HepG2 (cell line): Measurements from ENCODE around the gene FDPS. TPM values are rescaled to one million over a fixed set of nuclear protein-coding genes. Genes with fewer than 3 reads are reported as not detected.

Experiments used
- FOSL1 ChIP-seq: sonication (generic); formaldehyde crosslinking; IDR thresholded peaks from 2 replicates; pipeline ENCODE4 v1.9.0; 2021; ENCODE audit warnings: missing genetic modification reagents, borderline replicate concordance
- FOXC1 ChIP-seq: sonication (generic); formaldehyde crosslinking; IDR thresholded peaks from 2 replicates; pipeline ENCODE4 v1.8.0; 2022; ENCODE audit warnings: mild to moderate bottlenecking, missing genetic modification reagents, borderline replicate concordance
- MTA1 ChIP-seq: sonication (generic); formaldehyde crosslinking; IDR thresholded peaks from 2 replicates; pipeline ENCODE4 v1.4.0; 2020; ENCODE audit warnings: missing genetic modification reagents, mild to moderate bottlenecking, borderline replicate concordance
- NKX3-1 ChIP-seq: sonication (generic); formaldehyde crosslinking; IDR thresholded peaks from 2 replicates; pipeline ENCODE4 v1.5.0; 2020; ENCODE audit warnings: missing genetic modification reagents
- PTBP1 ChIP-seq: fragments of 200-400 bp; formaldehyde crosslinking; IDR thresholded peaks from 2 replicates; pipeline ENCODE4 v1.6.1; 2018; ENCODE audit warnings: low read length, low read depth; ENCODE audit not compliant: poor library complexity, severe bottlenecking
- SRSF9 ChIP-seq: fragments of 200-400 bp; formaldehyde crosslinking; IDR thresholded peaks from 2 replicates; pipeline ENCODE4 v1.6.1; 2018; ENCODE audit warnings: borderline replicate concordance, mild to moderate bottlenecking, low read depth, low read length; ENCODE audit not compliant: insufficient read depth, poor library complexity, severe bottlenecking
- ZFP41 ChIP-seq: sonication (generic); formaldehyde crosslinking; IDR thresholded peaks from 2 replicates; pipeline ENCODE4 v1.4.0; 2020; ENCODE audit warnings: mild to moderate bottlenecking, missing genetic modification reagents, borderline replicate concordance
- ZFP82 ChIP-seq: sonication (generic); formaldehyde crosslinking; IDR thresholded peaks from 2 replicates; pipeline ENCODE4 v1.5.1; 2020; ENCODE audit warnings: mild to moderate bottlenecking, missing genetic modification reagents, borderline replicate concordance
- ZNF160 ChIP-seq: sonication (generic); formaldehyde crosslinking; IDR thresholded peaks from 2 replicates; pipeline ENCODE4 v1.8.0; 2022; ENCODE audit warnings: mild to moderate bottlenecking, inconsistent platforms, missing genetic modification reagents
- ZNF205 ChIP-seq: IDR thresholded peaks from 2 replicates; pipeline ENCODE4 v1.6.1; 2018; ENCODE audit warnings: missing biosample characterization, missing genetic modification reagents
- ZNF460 ChIP-seq: sonication (generic); formaldehyde crosslinking; IDR thresholded peaks from 2 replicates; pipeline ENCODE4 v1.5.1; 2020; ENCODE audit warnings: missing genetic modification reagents, mild to moderate bottlenecking, borderline replicate concordance
- ZNF670 ChIP-seq: sonication (generic); formaldehyde crosslinking; IDR thresholded peaks from 2 replicates; pipeline ENCODE4 v1.8.0; 2022; ENCODE audit warnings: mild to moderate bottlenecking, missing genetic modification reagents, borderline replicate concordance
- polyA plus RNA-seq, 8 experiments: library from polyadenylated mRNA; depleted of rRNA in 3 of 8; stranded (reverse) in 7 of 8; unstranded in 1 of 8; fragments of >200 nt; fragmentation: Illumina TruSeq in 4 of 8; extraction: Trizol in 4 of 8; gene quantifications; 2 replicates each; pipeline versions ENCODE4 v1.2.1 to v1.2.3, GENCODE V29; 2011 to 2016; ENCODE audit warnings: low read depth in 4 of 8, missing spikeins in 1 of 8, mixed read lengths in 1 of 8; ENCODE audit not compliant: insufficient read depth in 1 of 8
- total RNA-seq, 5 experiments: library from RNA; depleted of rRNA; stranded (reverse); fragments of >200 nt; fragmentation: Illumina TruSeq; extraction: Trizol; gene quantifications; 2 replicates each; pipeline ENCODE4 v1.2.3, GENCODE V29; 2016; ENCODE audit warnings: low read depth in 1 of 5
- TF ChIP-seq, protein P1 (sequence below), 2 experiments: sonication (generic) in 1 of 2; formaldehyde crosslinking in 1 of 2; IDR thresholded peaks; 2 replicates each; pipeline versions ENCODE4 v1.4.0 to v1.6.1; 2018 to 2020; ENCODE audit warnings: missing genetic modification reagents in 2 of 2, borderline replicate concordance in 1 of 2, low read depth in 1 of 2, mild to moderate bottlenecking in 1 of 2, missing biosample characterization in 1 of 2
- TF ChIP-seq, protein P2 (sequence below): sonication (generic); formaldehyde crosslinking; IDR thresholded peaks from 2 replicates; pipeline ENCODE4 v1.5.1; 2020; ENCODE audit warnings: mild to moderate bottlenecking, missing genetic modification reagents, moderate library complexity
- TF ChIP-seq, protein P3 (sequence below): sonication (generic); formaldehyde crosslinking; conservative IDR thresholded peaks from 2 replicates; pipeline ENCODE4 v1.8.1; 2023; ENCODE audit warnings: missing genetic modification reagents
- TF ChIP-seq, protein P4 (sequence below): sonication (generic); formaldehyde crosslinking; IDR thresholded peaks from 2 replicates; pipeline ENCODE4 v1.4.0; 2020; ENCODE audit warnings: missing genetic modification reagents
- TF ChIP-seq, protein P5 (sequence below): IDR thresholded peaks from 2 replicates; pipeline ENCODE4 v1.6.1; 2018; ENCODE audit warnings: missing genetic modification reagents, mild to moderate bottlenecking, missing compliant biosample characterization
- TF ChIP-seq, protein P6 (sequence below): sonication (generic); formaldehyde crosslinking; IDR thresholded peaks from 2 replicates; pipeline ENCODE4 v1.4.0; 2020; ENCODE audit warnings: missing genetic modification reagents, low read depth, mild to moderate bottlenecking, borderline replicate concordance

Gene FDPS
- total and polyA plus RNA-seq, 2 of the 13 experiments (the other 11 are each of a cell fraction or from before 2014, with no cell fraction given) = 264 to 519 TPM

DNA sequence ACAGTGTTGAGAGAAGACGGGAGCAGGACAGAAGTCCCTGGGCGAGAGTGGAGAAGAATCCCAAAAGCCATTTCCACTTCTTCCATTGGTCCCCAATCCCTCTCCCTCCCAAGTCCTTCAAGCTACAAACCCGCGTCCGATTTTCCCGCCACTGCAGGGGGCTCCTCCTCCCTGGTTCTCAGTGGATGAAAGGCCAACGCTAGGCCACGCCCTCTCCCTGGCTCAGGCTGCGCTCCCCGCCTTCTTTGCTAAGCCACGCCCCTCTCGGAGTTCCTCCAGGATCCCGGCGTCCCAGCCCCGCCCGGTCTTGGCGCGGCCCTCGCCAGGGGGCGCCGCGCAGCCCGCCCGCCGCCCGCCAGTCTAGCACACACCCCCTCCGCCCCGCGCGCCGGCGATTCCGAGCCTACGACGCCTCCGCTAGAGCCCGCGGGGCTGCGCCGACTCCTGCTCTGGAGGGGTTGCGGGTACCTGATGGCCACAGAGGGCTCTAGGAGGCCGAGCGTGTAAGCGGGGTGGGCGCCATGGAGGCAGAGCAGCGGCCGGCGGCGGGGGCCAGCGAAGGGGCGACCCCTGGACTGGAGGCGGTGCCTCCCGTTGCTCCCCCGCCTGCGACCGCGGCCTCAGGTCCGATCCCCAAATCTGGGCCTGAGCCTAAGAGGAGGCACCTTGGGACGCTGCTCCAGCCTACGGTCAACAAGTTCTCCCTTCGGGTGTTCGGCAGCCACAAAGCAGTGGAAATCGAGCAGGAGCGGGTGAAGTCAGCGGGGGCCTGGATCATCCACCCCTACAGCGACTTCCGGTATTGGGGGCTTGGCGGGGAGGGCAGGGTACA lies 31.4 kb upstream of the FDPS start, which contains the start of gene HCN3 (continued):
- TF ChIP-seq, protein P1, sequence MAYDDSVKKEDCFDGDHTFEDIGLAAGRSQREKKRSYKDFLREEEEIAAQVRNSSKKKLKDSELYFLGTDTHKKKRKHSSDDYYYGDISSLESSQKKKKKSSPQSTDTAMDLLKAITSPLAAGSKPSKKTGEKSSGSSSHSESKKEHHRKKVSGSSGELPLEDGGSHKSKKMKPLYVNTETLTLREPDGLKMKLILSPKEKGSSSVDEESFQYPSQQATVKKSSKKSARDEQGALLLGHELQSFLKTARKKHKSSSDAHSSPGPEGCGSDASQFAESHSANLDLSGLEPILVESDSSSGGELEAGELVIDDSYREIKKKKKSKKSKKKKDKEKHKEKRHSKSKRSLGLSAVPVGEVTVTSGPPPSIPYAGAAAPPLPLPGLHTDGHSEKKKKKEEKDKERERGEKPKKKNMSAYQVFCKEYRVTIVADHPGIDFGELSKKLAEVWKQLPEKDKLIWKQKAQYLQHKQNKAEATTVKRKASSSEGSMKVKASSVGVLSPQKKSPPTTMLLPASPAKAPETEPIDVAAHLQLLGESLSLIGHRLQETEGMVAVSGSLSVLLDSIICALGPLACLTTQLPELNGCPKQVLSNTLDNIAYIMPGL (CRISPR knock-in tag; IDR thresholded peaks at IDR 0.05; ENCODE audit: borderline replicate concordance in 1 of 2, low read depth in 1 of 2) = peak; percentile 44 to 84
- TF ChIP-seq, protein P2, sequence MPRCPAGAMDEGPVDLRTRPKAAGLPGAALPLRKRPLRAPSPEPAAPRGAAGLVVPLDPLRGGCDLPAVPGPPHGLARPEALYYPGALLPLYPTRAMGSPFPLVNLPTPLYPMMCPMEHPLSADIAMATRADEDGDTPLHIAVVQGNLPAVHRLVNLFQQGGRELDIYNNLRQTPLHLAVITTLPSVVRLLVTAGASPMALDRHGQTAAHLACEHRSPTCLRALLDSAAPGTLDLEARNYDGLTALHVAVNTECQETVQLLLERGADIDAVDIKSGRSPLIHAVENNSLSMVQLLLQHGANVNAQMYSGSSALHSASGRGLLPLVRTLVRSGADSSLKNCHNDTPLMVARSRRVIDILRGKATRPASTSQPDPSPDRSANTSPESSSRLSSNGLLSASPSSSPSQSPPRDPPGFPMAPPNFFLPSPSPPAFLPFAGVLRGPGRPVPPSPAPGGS (CRISPR knock-in tag) = peak; percentile 79
- TF ChIP-seq FOSL1 (CRISPR knock-in tag) (no peak), NKX3-1 (CRISPR knock-in tag) (no peak), PTBP1 (no peak), ZNF460 (CRISPR knock-in tag) (no peak), SRSF9 (no peak), MTA1 (CRISPR knock-in tag) (no peak), ZNF670 (CRISPR knock-in tag) (no peak), ZFP82 (CRISPR knock-in tag) (no peak), FOXC1 (CRISPR knock-in tag) (peak; percentile 16; the same call in 1 of the 2 replicates), ZNF205 (CRISPR knock-in tag) (no peak), ZNF160 (CRISPR knock-in tag) (no peak), ZFP41 (CRISPR knock-in tag) (no peak)
- TF ChIP-seq, protein P3, sequence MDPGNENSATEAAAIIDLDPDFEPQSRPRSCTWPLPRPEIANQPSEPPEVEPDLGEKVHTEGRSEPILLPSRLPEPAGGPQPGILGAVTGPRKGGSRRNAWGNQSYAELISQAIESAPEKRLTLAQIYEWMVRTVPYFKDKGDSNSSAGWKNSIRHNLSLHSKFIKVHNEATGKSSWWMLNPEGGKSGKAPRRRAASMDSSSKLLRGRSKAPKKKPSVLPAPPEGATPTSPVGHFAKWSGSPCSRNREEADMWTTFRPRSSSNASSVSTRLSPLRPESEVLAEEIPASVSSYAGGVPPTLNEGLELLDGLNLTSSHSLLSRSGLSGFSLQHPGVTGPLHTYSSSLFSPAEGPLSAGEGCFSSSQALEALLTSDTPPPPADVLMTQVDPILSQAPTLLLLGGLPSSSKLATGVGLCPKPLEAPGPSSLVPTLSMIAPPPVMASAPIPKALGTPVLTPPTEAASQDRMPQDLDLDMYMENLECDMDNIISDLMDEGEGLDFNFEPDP (CRISPR knock-in tag) = no peak
- TF ChIP-seq, protein P4, sequence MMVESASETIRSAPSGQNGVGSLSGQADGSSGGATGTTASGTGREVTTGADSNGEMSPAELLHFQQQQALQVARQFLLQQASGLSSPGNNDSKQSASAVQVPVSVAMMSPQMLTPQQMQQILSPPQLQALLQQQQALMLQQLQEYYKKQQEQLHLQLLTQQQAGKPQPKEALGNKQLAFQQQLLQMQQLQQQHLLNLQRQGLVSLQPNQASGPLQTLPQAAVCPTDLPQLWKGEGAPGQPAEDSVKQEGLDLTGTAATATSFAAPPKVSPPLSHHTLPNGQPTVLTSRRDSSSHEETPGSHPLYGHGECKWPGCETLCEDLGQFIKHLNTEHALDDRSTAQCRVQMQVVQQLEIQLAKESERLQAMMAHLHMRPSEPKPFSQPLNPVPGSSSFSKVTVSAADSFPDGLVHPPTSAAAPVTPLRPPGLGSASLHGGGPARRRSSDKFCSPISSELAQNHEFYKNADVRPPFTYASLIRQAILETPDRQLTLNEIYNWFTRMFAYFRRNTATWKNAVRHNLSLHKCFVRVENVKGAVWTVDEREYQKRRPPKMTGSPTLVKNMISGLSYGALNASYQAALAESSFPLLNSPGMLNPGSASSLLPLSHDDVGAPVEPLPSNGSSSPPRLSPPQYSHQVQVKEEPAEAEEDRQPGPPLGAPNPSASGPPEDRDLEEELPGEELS (CRISPR knock-in tag) = no peak
- TF ChIP-seq, protein P5, sequence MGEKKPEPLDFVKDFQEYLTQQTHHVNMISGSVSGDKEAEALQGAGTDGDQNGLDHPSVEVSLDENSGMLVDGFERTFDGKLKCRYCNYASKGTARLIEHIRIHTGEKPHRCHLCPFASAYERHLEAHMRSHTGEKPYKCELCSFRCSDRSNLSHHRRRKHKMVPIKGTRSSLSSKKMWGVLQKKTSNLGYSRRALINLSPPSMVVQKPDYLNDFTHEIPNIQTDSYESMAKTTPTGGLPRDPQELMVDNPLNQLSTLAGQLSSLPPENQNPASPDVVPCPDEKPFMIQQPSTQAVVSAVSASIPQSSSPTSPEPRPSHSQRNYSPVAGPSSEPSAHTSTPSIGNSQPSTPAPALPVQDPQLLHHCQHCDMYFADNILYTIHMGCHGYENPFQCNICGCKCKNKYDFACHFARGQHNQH (CRISPR knock-in tag) = 0 out of 2 replicates have a peak, but pooled peaks have one; percentile 17
- TF ChIP-seq, protein P6, sequence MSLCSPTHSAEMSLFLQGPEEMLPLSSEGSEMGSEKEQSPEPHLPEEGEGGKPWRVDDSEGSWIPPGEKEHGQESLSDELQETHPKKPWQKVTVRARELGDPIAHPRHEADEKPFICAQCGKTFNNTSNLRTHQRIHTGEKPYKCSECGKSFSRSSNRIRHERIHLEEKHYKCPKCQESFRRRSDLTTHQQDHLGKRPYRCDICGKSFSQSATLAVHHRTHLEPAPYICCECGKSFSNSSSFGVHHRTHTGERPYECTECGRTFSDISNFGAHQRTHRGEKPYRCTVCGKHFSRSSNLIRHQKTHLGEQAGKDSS (CRISPR knock-in tag) = no peak
